WTC11 (cell line): ENCODE data around the gene TRPM4. TPM values are rescaled to one million over a fixed set of nuclear protein-coding genes. Genes with fewer than 3 reads are reported as not detected.

Source experiments
- EMX1 ChIP-seq: fragments of 250-450 bp; sonication (Bioruptor Pico); IDR thresholded peaks from 2 replicates; pipeline ENCODE4 v1.8.0; 2021; ENCODE audit warnings: mild to moderate bottlenecking
- FOXK1 ChIP-seq: sonication (generic); formaldehyde crosslinking; IDR thresholded peaks from 2 replicates; pipeline ENCODE4 v1.8.0; 2022; ENCODE audit warnings: mild to moderate bottlenecking, moderate library complexity, missing genetic modification reagents
- GRHL2 ChIP-seq: fragments of 250-450 bp; sonication (Bioruptor Pico); IDR thresholded peaks from 2 replicates; pipeline ENCODE4 v1.8.0; 2022; ENCODE audit warnings: mild to moderate bottlenecking, moderate library complexity; ENCODE audit not compliant: insufficient replicate concordance, severe bottlenecking
- GTF2I ChIP-seq: fragments of 250-450 bp; sonication (Bioruptor Pico); conservative IDR thresholded peaks from 2 replicates; pipeline ENCODE4 v1.4.0; 2021; ENCODE audit warnings: mild to moderate bottlenecking
- MYBL2 ChIP-seq: sonication (generic); formaldehyde crosslinking; IDR thresholded peaks from 2 replicates; pipeline ENCODE4 v1.8.1; 2023; ENCODE audit warnings: mild to moderate bottlenecking, moderate library complexity, missing genetic modification reagents
- SP1 ChIP-seq: sonication (generic); formaldehyde crosslinking; conservative IDR thresholded peaks from 2 replicates; pipeline ENCODE4 v1.8.1; 2022; ENCODE audit warnings: missing genetic modification reagents
- TEAD1 ChIP-seq: sonication (generic); formaldehyde crosslinking; IDR thresholded peaks from 2 replicates; pipeline ENCODE4 v1.8.0; 2022; ENCODE audit warnings: mild to moderate bottlenecking, missing genetic modification reagents
- ZNF396 ChIP-seq: fragments of 250-450 bp; sonication (Bioruptor Pico); IDR thresholded peaks from 2 replicates; pipeline ENCODE4 v1.8.0; 2021; ENCODE audit warnings: mild to moderate bottlenecking, moderate library complexity, borderline replicate concordance
- total RNA-seq: library from RNA; stranded (reverse); gene quantifications from 3 replicates; pipeline ENCODE4 v1.2.3, GENCODE V29; 2021
- TF ChIP-seq, protein P1 (sequence below): fragments of 250-450 bp; sonication (Bioruptor Pico); IDR thresholded peaks from 2 replicates; pipeline ENCODE4 v1.9.0; 2021; ENCODE audit warnings: moderate library complexity, mild to moderate bottlenecking, inconsistent platforms, borderline replicate concordance
- TF ChIP-seq, protein P2 (sequence below): sonication (generic); formaldehyde crosslinking; IDR thresholded peaks from 2 replicates; pipeline ENCODE4 v1.8.1; 2022; ENCODE audit warnings: missing genetic modification reagents, borderline replicate concordance
- TF ChIP-seq, protein P3 (sequence below): sonication (generic); formaldehyde crosslinking; IDR thresholded peaks from 2 replicates; pipeline ENCODE4 v1.8.0; 2022; ENCODE audit warnings: mild to moderate bottlenecking, missing genetic modification reagents
- TF ChIP-seq, protein P4 (sequence below): fragments of 250-450 bp; sonication (Bioruptor Pico); IDR thresholded peaks from 2 replicates; pipeline ENCODE4 v2.1.2; 2022; ENCODE audit warnings: mild to moderate bottlenecking, moderate library complexity
- TF ChIP-seq, protein P5 (sequence below): fragments of 250-450 bp; sonication (Bioruptor Pico); IDR thresholded peaks from 2 replicates; pipeline ENCODE4 v1.9.0; 2021; ENCODE audit warnings: mild to moderate bottlenecking, borderline replicate concordance
- TF ChIP-seq, protein P6 (sequence below): sonication (generic); formaldehyde crosslinking; IDR thresholded peaks from 2 replicates; pipeline ENCODE4 v1.8.1; 2023; ENCODE audit warnings: mild to moderate bottlenecking, missing genetic modification reagents
- TF ChIP-seq, protein P7 (sequence below): sonication (generic); formaldehyde crosslinking; IDR thresholded peaks from 2 replicates; pipeline ENCODE4 v1.8.1; 2023; ENCODE audit warnings: mild to moderate bottlenecking, missing genetic modification reagents, moderate library complexity
- TF ChIP-seq, protein P8 (sequence below): sonication (generic); formaldehyde crosslinking; IDR thresholded peaks from 2 replicates; pipeline ENCODE4 v1.8.0; 2022; ENCODE audit warnings: mild to moderate bottlenecking, missing genetic modification reagents
- TF ChIP-seq, protein P9 (sequence below): sonication (generic); formaldehyde crosslinking; IDR thresholded peaks from 2 replicates; pipeline ENCODE4 v1.8.1; 2023; ENCODE audit warnings: mild to moderate bottlenecking, missing genetic modification reagents
- TF ChIP-seq, protein P10 (sequence below): sonication (generic); formaldehyde crosslinking; IDR thresholded peaks from 2 replicates; pipeline ENCODE4 v1.8.0; 2022; ENCODE audit warnings: mild to moderate bottlenecking, missing genetic modification reagents

TRPM4 gene
- total RNA-seq, 1 experiment from 2014 or later: 15.5 TPM

DNA sequence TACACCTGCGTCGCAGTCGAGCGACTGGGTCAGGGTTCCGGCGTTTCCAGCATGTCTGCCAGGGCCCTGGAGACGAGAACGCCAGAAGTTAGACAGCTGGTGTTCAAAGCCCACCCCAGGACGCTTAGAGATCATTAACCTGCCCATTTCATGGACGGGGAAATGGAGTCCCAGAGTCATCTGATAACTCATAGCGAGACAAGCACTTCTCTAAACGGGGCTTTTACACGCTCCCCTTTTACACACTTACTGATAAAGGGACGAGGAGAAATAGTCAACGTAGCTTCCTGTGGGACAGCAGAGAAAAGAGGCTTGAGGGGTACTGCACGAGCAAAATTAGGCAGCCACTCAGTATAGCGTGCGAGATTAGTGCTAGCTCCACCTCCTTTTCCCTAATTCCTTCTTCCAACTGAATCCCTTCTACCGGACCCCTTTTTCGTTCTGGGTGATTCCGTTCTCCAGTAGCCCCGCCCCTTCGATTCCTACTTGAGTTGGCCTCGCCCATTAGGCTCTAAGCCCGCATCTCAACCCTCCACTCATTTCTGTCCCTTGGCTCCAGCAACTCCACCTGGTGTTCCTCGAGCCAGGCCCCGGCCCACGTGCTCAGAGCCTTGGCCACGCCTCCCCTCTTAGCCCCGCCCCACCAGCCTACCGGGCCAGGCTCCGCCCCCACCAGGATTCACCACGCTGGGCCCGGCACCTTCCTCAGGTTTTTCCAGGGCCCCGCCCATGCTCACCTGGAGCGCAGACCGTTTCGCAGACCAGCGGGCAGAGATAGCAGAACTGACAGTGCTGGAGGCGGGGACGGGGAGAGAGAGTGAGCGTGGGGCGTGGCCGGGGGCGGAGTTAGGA lies 6.1 kb upstream of the TRPM4 start (continued):
- no peak for TF ChIP-seq GRHL2
- TF ChIP-seq EMX1 (CRISPR knock-in tag): 0 out of 2 replicates have a peak, but pooled peaks have one; percentile 39
- TF ChIP-seq, protein P1, sequence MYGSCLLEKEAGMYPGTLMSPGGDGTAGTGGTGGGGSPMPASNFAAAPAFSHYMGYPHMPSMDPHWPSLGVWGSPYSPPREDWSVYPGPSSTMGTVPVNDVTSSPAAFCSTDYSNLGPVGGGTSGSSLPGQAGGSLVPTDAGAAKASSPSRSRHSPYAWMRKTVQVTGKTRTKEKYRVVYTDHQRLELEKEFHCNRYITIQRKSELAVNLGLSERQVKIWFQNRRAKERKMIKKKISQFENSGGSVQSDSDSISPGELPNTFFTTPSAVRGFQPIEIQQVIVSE (CRISPR knock-in tag): no peak
- TF ChIP-seq, protein P2, sequence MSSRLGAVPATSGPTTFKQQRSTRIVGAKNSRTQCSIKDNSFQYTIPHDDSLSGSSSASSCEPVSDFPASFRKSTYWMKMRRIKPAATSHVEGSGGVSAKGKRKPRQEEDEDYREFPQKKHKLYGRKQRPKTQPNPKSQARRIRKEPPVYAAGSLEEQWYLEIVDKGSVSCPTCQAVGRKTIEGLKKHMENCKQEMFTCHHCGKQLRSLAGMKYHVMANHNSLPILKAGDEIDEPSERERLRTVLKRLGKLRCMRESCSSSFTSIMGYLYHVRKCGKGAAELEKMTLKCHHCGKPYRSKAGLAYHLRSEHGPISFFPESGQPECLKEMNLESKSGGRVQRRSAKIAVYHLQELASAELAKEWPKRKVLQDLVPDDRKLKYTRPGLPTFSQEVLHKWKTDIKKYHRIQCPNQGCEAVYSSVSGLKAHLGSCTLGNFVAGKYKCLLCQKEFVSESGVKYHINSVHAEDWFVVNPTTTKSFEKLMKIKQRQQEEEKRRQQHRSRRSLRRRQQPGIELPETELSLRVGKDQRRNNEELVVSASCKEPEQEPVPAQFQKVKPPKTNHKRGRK (CRISPR knock-in tag): no peak
- TF ChIP-seq, protein P3, sequence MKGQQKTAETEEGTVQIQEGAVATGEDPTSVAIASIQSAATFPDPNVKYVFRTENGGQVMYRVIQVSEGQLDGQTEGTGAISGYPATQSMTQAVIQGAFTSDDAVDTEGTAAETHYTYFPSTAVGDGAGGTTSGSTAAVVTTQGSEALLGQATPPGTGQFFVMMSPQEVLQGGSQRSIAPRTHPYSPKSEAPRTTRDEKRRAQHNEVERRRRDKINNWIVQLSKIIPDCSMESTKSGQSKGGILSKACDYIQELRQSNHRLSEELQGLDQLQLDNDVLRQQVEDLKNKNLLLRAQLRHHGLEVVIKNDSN (CRISPR knock-in tag): peak; percentile 89
- TF ChIP-seq, protein P4, sequence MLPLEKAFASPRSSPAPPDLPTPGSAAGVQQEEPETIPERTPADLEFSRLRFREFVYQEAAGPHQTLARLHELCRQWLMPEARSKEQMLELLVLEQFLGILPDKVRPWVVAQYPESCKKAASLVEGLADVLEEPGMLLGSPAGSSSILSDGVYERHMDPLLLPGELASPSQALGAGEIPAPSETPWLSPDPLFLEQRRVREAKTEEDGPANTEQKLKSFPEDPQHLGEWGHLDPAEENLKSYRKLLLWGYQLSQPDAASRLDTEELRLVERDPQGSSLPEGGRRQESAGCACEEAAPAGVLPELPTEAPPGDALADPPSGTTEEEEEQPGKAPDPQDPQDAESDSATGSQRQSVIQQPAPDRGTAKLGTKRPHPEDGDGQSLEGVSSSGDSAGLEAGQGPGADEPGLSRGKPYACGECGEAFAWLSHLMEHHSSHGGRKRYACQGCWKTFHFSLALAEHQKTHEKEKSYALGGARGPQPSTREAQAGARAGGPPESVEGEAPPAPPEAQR (CRISPR knock-in tag): no peak
- TF ChIP-seq, protein P5, sequence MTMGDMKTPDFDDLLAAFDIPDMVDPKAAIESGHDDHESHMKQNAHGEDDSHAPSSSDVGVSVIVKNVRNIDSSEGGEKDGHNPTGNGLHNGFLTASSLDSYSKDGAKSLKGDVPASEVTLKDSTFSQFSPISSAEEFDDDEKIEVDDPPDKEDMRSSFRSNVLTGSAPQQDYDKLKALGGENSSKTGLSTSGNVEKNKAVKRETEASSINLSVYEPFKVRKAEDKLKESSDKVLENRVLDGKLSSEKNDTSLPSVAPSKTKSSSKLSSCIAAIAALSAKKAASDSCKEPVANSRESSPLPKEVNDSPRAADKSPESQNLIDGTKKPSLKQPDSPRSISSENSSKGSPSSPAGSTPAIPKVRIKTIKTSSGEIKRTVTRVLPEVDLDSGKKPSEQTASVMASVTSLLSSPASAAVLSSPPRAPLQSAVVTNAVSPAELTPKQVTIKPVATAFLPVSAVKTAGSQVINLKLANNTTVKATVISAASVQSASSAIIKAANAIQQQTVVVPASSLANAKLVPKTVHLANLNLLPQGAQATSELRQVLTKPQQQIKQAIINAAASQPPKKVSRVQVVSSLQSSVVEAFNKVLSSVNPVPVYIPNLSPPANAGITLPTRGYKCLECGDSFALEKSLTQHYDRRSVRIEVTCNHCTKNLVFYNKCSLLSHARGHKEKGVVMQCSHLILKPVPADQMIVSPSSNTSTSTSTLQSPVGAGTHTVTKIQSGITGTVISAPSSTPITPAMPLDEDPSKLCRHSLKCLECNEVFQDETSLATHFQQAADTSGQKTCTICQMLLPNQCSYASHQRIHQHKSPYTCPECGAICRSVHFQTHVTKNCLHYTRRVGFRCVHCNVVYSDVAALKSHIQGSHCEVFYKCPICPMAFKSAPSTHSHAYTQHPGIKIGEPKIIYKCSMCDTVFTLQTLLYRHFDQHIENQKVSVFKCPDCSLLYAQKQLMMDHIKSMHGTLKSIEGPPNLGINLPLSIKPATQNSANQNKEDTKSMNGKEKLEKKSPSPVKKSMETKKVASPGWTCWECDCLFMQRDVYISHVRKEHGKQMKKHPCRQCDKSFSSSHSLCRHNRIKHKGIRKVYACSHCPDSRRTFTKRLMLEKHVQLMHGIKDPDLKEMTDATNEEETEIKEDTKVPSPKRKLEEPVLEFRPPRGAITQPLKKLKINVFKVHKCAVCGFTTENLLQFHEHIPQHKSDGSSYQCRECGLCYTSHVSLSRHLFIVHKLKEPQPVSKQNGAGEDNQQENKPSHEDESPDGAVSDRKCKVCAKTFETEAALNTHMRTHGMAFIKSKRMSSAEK (CRISPR knock-in tag): no peak
- TF ChIP-seq FOXK1: peak; percentile 69; the same call in 1 of the 2 replicates
- TF ChIP-seq TEAD1 (CRISPR knock-in tag): no peak
- TF ChIP-seq, protein P6, sequence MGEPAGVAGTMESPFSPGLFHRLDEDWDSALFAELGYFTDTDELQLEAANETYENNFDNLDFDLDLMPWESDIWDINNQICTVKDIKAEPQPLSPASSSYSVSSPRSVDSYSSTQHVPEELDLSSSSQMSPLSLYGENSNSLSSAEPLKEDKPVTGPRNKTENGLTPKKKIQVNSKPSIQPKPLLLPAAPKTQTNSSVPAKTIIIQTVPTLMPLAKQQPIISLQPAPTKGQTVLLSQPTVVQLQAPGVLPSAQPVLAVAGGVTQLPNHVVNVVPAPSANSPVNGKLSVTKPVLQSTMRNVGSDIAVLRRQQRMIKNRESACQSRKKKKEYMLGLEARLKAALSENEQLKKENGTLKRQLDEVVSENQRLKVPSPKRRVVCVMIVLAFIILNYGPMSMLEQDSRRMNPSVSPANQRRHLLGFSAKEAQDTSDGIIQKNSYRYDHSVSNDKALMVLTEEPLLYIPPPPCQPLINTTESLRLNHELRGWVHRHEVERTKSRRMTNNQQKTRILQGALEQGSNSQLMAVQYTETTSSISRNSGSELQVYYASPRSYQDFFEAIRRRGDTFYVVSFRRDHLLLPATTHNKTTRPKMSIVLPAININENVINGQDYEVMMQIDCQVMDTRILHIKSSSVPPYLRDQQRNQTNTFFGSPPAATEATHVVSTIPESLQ (CRISPR knock-in tag): no peak
- TF ChIP-seq, protein P7, sequence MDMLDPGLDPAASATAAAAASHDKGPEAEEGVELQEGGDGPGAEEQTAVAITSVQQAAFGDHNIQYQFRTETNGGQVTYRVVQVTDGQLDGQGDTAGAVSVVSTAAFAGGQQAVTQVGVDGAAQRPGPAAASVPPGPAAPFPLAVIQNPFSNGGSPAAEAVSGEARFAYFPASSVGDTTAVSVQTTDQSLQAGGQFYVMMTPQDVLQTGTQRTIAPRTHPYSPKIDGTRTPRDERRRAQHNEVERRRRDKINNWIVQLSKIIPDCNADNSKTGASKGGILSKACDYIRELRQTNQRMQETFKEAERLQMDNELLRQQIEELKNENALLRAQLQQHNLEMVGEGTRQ (CRISPR knock-in tag): peak; percentile 87
- TF ChIP-seq, protein P8, sequence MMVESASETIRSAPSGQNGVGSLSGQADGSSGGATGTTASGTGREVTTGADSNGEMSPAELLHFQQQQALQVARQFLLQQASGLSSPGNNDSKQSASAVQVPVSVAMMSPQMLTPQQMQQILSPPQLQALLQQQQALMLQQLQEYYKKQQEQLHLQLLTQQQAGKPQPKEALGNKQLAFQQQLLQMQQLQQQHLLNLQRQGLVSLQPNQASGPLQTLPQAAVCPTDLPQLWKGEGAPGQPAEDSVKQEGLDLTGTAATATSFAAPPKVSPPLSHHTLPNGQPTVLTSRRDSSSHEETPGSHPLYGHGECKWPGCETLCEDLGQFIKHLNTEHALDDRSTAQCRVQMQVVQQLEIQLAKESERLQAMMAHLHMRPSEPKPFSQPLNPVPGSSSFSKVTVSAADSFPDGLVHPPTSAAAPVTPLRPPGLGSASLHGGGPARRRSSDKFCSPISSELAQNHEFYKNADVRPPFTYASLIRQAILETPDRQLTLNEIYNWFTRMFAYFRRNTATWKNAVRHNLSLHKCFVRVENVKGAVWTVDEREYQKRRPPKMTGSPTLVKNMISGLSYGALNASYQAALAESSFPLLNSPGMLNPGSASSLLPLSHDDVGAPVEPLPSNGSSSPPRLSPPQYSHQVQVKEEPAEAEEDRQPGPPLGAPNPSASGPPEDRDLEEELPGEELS (CRISPR knock-in tag): 0 out of 2 replicates have a peak, but pooled peaks have one; percentile 67
- TF ChIP-seq GTF2I: peak; percentile 86
- TF ChIP-seq, protein P9, sequence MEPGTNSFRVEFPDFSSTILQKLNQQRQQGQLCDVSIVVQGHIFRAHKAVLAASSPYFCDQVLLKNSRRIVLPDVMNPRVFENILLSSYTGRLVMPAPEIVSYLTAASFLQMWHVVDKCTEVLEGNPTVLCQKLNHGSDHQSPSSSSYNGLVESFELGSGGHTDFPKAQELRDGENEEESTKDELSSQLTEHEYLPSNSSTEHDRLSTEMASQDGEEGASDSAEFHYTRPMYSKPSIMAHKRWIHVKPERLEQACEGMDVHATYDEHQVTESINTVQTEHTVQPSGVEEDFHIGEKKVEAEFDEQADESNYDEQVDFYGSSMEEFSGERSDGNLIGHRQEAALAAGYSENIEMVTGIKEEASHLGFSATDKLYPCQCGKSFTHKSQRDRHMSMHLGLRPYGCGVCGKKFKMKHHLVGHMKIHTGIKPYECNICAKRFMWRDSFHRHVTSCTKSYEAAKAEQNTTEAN (CRISPR knock-in tag): no peak
- TF ChIP-seq, protein P10, sequence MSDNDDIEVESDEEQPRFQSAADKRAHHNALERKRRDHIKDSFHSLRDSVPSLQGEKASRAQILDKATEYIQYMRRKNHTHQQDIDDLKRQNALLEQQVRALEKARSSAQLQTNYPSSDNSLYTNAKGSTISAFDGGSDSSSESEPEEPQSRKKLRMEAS (CRISPR knock-in tag): peak; percentile 97
- peak; percentile 98 for TF ChIP-seq SP1 (CRISPR knock-in tag)
- TF ChIP-seq MYBL2 (CRISPR knock-in tag): 0 out of 2 replicates have a peak, but pooled peaks have one; percentile 36
- no peak for TF ChIP-seq ZNF396 (CRISPR knock-in tag)
